Measurements from ENCODE around the gene PIRT. TPM values are rescaled to one million over a fixed set of nuclear protein-coding genes. Genes with fewer than 3 reads are reported as not detected.
"Not testable (repeated sequence)": the region's sequence is repeated elsewhere in the genome, so short reads cannot be mapped to it uniquely, and the experiment has no call there.

PIRT gene
- total and polyA plus RNA-seq, 2 donors (not counting 1 experiment from before 2014, with no cell fraction given), result not detected

- no peak for TF ChIP-seq CTCF (IDR thresholded peaks at IDR 0.05)
- DNase-seq (no peak), ATAC-seq (ENCODE audit: low read depth) (no peak)
- ChIA-PET CTCF (no interaction called here), POLR2A (no interaction called here)
- Histone ChIP-seq H3K4me3 (ENCODE audit: control extremely low read depth in 1 of 5, extremely low read depth in 1 of 5, insufficient read depth in 1 of 5, low read depth in 2 of 5, low read length in 4 of 5) (no peak overlapping the region), H3K79me2 (ENCODE audit: control insufficient read depth, insufficient read depth, low read length) (no peaks in the 10 kb centered on the region), H3K36me3 (replicated peaks in 1 of 2; ENCODE audit: control extremely low read depth in 1 of 2, control insufficient read depth in 1 of 2, extremely low read depth in 1 of 2, insufficient read depth in 2 of 2, low read length in 1 of 2) (no peaks in the 10 kb centered on the region), H3K9me3 (ENCODE audit: control extremely low read depth in 1 of 3, control insufficient read depth in 2 of 3, insufficient read depth in 1 of 3, low read length in 2 of 3) (peaks cover 0 to 2% (median 0%) of the 10 kb centered on the region in 3 donors), H3K27ac (ENCODE audit: low read length in 2 of 2) (no peak overlapping the region), H4K20me1 (ENCODE audit: control insufficient read depth, insufficient read depth, low read length, poor library complexity, severe bottlenecking) (no peaks in the 10 kb centered on the region), H3K9ac (ENCODE audit: low read length) (no peak overlapping the region), H2AFZ (ENCODE audit: insufficient read depth, low read depth, low read length, poor library complexity, severe bottlenecking) (no peak overlapping the region), H3K4me1 (ENCODE audit: control insufficient read depth in 2 of 2, insufficient read depth in 2 of 2, low read length in 2 of 2) (no peaks in the 10 kb centered on the region), H3K27me3 (replicated peaks in 1 of 4; ENCODE audit: control extremely low read depth in 1 of 4, control insufficient read depth in 3 of 4, insufficient read depth in 4 of 4, low read length in 3 of 4) (peaks cover 0 to 3% (median 1%) of the 10 kb centered on the region in 4 experiments), H3K4me2 (replicated peaks; ENCODE audit: low read depth, low read length, poor library complexity, severe bottlenecking) (no peak overlapping the region)
- H3K27me3 Mint-ChIP-seq, result peaks cover 24% of the 10 kb centered on the region
- no peak overlapping the region for H3K4me3 Mint-ChIP-seq
- peaks cover 14% of the 10 kb centered on the region for H3K9me3 Mint-ChIP-seq (ENCODE audit: insufficient read depth)
- WGBS (ENCODE audit: insufficient coverage), result 55% methylated on average over 4 of the region's 5 CpGs
- H3K27ac Mint-ChIP-seq, result no peak overlapping the region
- no peaks in the 10 kb centered on the region for H3K4me1 Mint-ChIP-seq
- intact Hi-C loops (cut with micrococcal nuclease), result no loop called here
These were observed 34.0 kb upstream of the PIRT start for GRCh38 chr17:10871914-10872313.

GRCh38 chr17:10870336-10871050 lies 32.6 kb upstream of the PIRT start:
- no peak overlapping the region for H3K9ac ChIP-seq (ENCODE audit: low read length)
- peaks cover 0 to 2% (median 0%) of the 10 kb centered on the region in 3 donors for H3K9me3 ChIP-seq (ENCODE audit: control extremely low read depth in 1 of 3, control insufficient read depth in 2 of 3, insufficient read depth in 1 of 3, low read length in 2 of 3)
- no peak for DNase-seq
- no peaks in the 10 kb centered on the region for H4K20me1 ChIP-seq (ENCODE audit: control insufficient read depth, insufficient read depth, low read length, poor library complexity, severe bottlenecking)
- H3K36me3 ChIP-seq (replicated peaks in 1 of 2; ENCODE audit: control extremely low read depth in 1 of 2, control insufficient read depth in 1 of 2, extremely low read depth in 1 of 2, insufficient read depth in 2 of 2, low read length in 1 of 2), result no peaks in the 10 kb centered on the region
- no peak for ATAC-seq (ENCODE audit: low read depth)
- intact Hi-C loops (cut with micrococcal nuclease), result no loop called here
- H3K9me3 Mint-ChIP-seq (ENCODE audit: insufficient read depth), result peaks cover 15% of the 10 kb centered on the region
- no peak overlapping the region for H3K27ac ChIP-seq (ENCODE audit: low read length in 2 of 2)
- no peaks in the 10 kb centered on the region for H3K4me1 Mint-ChIP-seq
- no peaks in the 10 kb centered on the region for H3K79me2 ChIP-seq (ENCODE audit: control insufficient read depth, insufficient read depth, low read length)
- H3K27me3 ChIP-seq (replicated peaks in 1 of 4; ENCODE audit: control extremely low read depth in 1 of 4, control insufficient read depth in 3 of 4, insufficient read depth in 4 of 4, low read length in 3 of 4), result no peaks in the 10 kb centered on the region
- WGBS (ENCODE audit: insufficient coverage), result 90% methylated on average over 8 of the region's 8 CpGs
- H2AFZ ChIP-seq (ENCODE audit: insufficient read depth, low read depth, low read length, poor library complexity, severe bottlenecking), result no peak overlapping the region
- no peaks in the 10 kb centered on the region for H3K4me1 ChIP-seq (ENCODE audit: control insufficient read depth in 2 of 2, insufficient read depth in 2 of 2, low read length in 2 of 2)
- no peak overlapping the region for H3K4me3 ChIP-seq (ENCODE audit: control extremely low read depth in 1 of 5, extremely low read depth in 1 of 5, insufficient read depth in 1 of 5, low read depth in 2 of 5, low read length in 4 of 5)
- POLR2A ChIA-PET, result no interaction called here
- no peak overlapping the region for H3K4me3 Mint-ChIP-seq
- TF ChIP-seq EZH2 (IDR thresholded peaks at IDR 0.05; ENCODE audit: borderline replicate concordance, insufficient read depth, low read depth, low read length, poor library complexity, severe bottlenecking), result no peak
- no peak for TF ChIP-seq CTCF (IDR thresholded peaks at IDR 0.05)
- CTCF ChIA-PET, result interaction anchor here (0.6 to 0.9 kb wide), 2 partner anchors 94 to 226 kb away, joined by 3 to 5 read pairs; no protein-coding TSS in a partner anchor
- H3K4me2 ChIP-seq (replicated peaks; ENCODE audit: low read depth, low read length, poor library complexity, severe bottlenecking), result no peak overlapping the region
- H3K27me3 Mint-ChIP-seq, result peaks cover 21% of the 10 kb centered on the region
- no peak overlapping the region for H3K27ac Mint-ChIP-seq

GRCh38 chr17:10868744-10869143 lies 30.9 kb upstream of the PIRT start:
- H3K4me1 Mint-ChIP-seq; DNase-seq; H3K27me3 ChIP-seq (replicated peaks in 1 of 4; ENCODE audit: control extremely low read depth in 1 of 4, control insufficient read depth in 3 of 4, insufficient read depth in 4 of 4, low read length in 3 of 4); H3K4me1 ChIP-seq (ENCODE audit: control insufficient read depth in 2 of 2, insufficient read depth in 2 of 2, low read length in 2 of 2); H2AFZ ChIP-seq (ENCODE audit: insufficient read depth, low read depth, low read length, poor library complexity, severe bottlenecking); H3K79me2 ChIP-seq (ENCODE audit: control insufficient read depth, insufficient read depth, low read length); H3K4me3 ChIP-seq (ENCODE audit: control extremely low read depth in 1 of 5, extremely low read depth in 1 of 5, insufficient read depth in 1 of 5, low read depth in 2 of 5, low read length in 4 of 5); intact Hi-C loops (cut with micrococcal nuclease); H3K4me2 ChIP-seq (replicated peaks; ENCODE audit: low read depth, low read length, poor library complexity, severe bottlenecking); H3K9me3 ChIP-seq (ENCODE audit: control extremely low read depth in 1 of 3, control insufficient read depth in 2 of 3, insufficient read depth in 1 of 3, low read length in 2 of 3); H3K9ac ChIP-seq (ENCODE audit: low read length); H3K4me3 Mint-ChIP-seq; H3K36me3 ChIP-seq (replicated peaks in 1 of 2; ENCODE audit: control extremely low read depth in 1 of 2, control insufficient read depth in 1 of 2, extremely low read depth in 1 of 2, insufficient read depth in 2 of 2, low read length in 1 of 2); H3K27ac Mint-ChIP-seq; H4K20me1 ChIP-seq (ENCODE audit: control insufficient read depth, insufficient read depth, low read length, poor library complexity, severe bottlenecking); CTCF ChIA-PET; H3K27ac ChIP-seq (ENCODE audit: low read length in 2 of 2); POLR2A ChIA-PET; ATAC-seq (ENCODE audit: low read depth): not testable (repeated sequence)
- peaks cover 15% of the 10 kb centered on the region for H3K9me3 Mint-ChIP-seq (ENCODE audit: insufficient read depth)
- peaks cover 25% of the 10 kb centered on the region for H3K27me3 Mint-ChIP-seq
- WGBS (ENCODE audit: insufficient coverage), result no CpG with 5 or more reads among the region's 2 CpGs

Data from B cell (primary cell).